HepG2 (cell line): Measurements from ENCODE around the gene SHC1. TPM values are rescaled to one million over a fixed set of nuclear protein-coding genes. Genes with fewer than 3 reads are reported as not detected.

Source experiments
- FOXJ3 ChIP-seq: sonication (generic); formaldehyde crosslinking; IDR thresholded peaks from 2 replicates; pipeline ENCODE4 v1.4.0; 2020; ENCODE audit warnings: missing genetic modification reagents, mild to moderate bottlenecking, borderline replicate concordance
- GABPA ChIP-seq, 2 experiments: IDR thresholded peaks; 2 replicates each; pipeline ENCODE4 v1.6.1; 2011 to 2016; ENCODE audit warnings: low read depth in 2 of 2, low read length in 1 of 2, missing biosample characterization in 1 of 2, missing genetic modification characterization in 1 of 2
- MED13 ChIP-seq: sonication (generic); formaldehyde crosslinking; IDR thresholded peaks from 2 replicates; pipeline ENCODE4 v1.5.0; 2020; ENCODE audit warnings: missing genetic modification reagents
- MLLT10 ChIP-seq: sonication (generic); formaldehyde crosslinking; IDR thresholded peaks from 2 replicates; pipeline ENCODE4 v1.4.0; 2020; ENCODE audit warnings: missing genetic modification reagents
- MXI1 ChIP-seq: IDR thresholded peaks from 3 replicates; pipeline ENCODE4 v1.6.1; 2012; ENCODE audit warnings: low read depth, low read length, inconsistent platforms, borderline replicate concordance
- NFE2L2 ChIP-seq: fragments of 150-350 bp; IDR thresholded peaks from 2 replicates; pipeline ENCODE4 v1.6.1; 2014; ENCODE audit warnings: low read length
- PCBP1 ChIP-seq: fragments of 200-400 bp; formaldehyde crosslinking; IDR thresholded peaks from 2 replicates; pipeline ENCODE4 v1.6.1; 2017; ENCODE audit warnings: mild to moderate bottlenecking, low read depth, low read length, borderline replicate concordance
- SP1 ChIP-seq, 2 experiments: fragments of 450-650 bp in 1 of 2; sonication (generic) in 1 of 2; formaldehyde crosslinking in 1 of 2; IDR thresholded peaks; 2 replicates each; pipeline versions ENCODE4 v1.4.0 to v1.6.1; 2016 to 2020; ENCODE audit warnings: missing genetic modification reagents in 1 of 2
- YY1 ChIP-seq: IDR thresholded peaks from 2 replicates; pipeline ENCODE4 v1.6.1; 2011; ENCODE audit warnings: low read length, low read depth, moderate library complexity, mild to moderate bottlenecking; ENCODE audit not compliant: insufficient read depth, insufficient replicate concordance
- ZBTB7B ChIP-seq: sonication (generic); formaldehyde crosslinking; IDR thresholded peaks from 2 replicates; pipeline ENCODE4 v1.4.0; 2020; ENCODE audit warnings: missing genetic modification reagents
- ZC3H4 ChIP-seq: sonication (generic); formaldehyde crosslinking; IDR thresholded peaks from 2 replicates; pipeline ENCODE4 v1.4.0; 2020; ENCODE audit warnings: missing genetic modification reagents, borderline replicate concordance
- ZNF136 ChIP-seq: sonication (generic); formaldehyde crosslinking; IDR thresholded peaks from 2 replicates; pipeline ENCODE4 v1.8.1; 2022; ENCODE audit warnings: low read depth, mild to moderate bottlenecking, moderate library complexity, missing genetic modification reagents
- ZNF3 ChIP-seq: IDR thresholded peaks from 2 replicates; pipeline ENCODE4 v1.7.0; 2017; ENCODE audit warnings: inconsistent platforms
- ZNF7 ChIP-seq: IDR thresholded peaks from 2 replicates; pipeline ENCODE4 v1.6.1; 2016; ENCODE audit warnings: missing biosample characterization, missing genetic modification reagents
- ZNF780A ChIP-seq: sonication (generic); formaldehyde crosslinking; IDR thresholded peaks from 2 replicates; pipeline ENCODE4 v1.8.0; 2022; ENCODE audit warnings: mild to moderate bottlenecking, missing genetic modification reagents, moderate library complexity
- ZNF841 ChIP-seq: sonication (generic); formaldehyde crosslinking; IDR thresholded peaks from 2 replicates; pipeline ENCODE4 v1.8.1; 2023; ENCODE audit warnings: missing genetic modification reagents, borderline replicate concordance
- ZSCAN31 ChIP-seq: sonication (generic); formaldehyde crosslinking; IDR thresholded peaks from 2 replicates; pipeline ENCODE4 v1.5.0; 2020; ENCODE audit warnings: low read depth, mild to moderate bottlenecking, missing genetic modification reagents
- polyA plus RNA-seq, 8 experiments: library from polyadenylated mRNA; depleted of rRNA in 3 of 8; stranded (reverse) in 7 of 8; unstranded in 1 of 8; fragments of >200 nt; fragmentation: Illumina TruSeq in 4 of 8; extraction: Trizol in 4 of 8; gene quantifications; 2 replicates each; pipeline versions ENCODE4 v1.2.1 to v1.2.3, GENCODE V29; 2011 to 2016; ENCODE audit warnings: low read depth in 4 of 8, missing spikeins in 1 of 8, mixed read lengths in 1 of 8; ENCODE audit not compliant: insufficient read depth in 1 of 8
- total RNA-seq, 5 experiments: library from RNA; depleted of rRNA; stranded (reverse); fragments of >200 nt; fragmentation: Illumina TruSeq; extraction: Trizol; gene quantifications; 2 replicates each; pipeline ENCODE4 v1.2.3, GENCODE V29; 2016; ENCODE audit warnings: low read depth in 1 of 5
- TF ChIP-seq, protein P1 (sequence below): sonication (generic); formaldehyde crosslinking; IDR thresholded peaks from 2 replicates; pipeline ENCODE4 v1.4.0; 2020; ENCODE audit warnings: missing genetic modification reagents, borderline replicate concordance
- TF ChIP-seq, protein P2 (sequence below): sonication (generic); formaldehyde crosslinking; IDR thresholded peaks from 2 replicates; pipeline ENCODE4 v1.8.0; 2022; ENCODE audit warnings: missing genetic modification reagents, mild to moderate bottlenecking, inconsistent platforms, borderline replicate concordance
- TF ChIP-seq, protein P3 (sequence below): sonication (generic); IDR thresholded peaks from 2 replicates; pipeline ENCODE4 v1.6.1; 2016; ENCODE audit warnings: low read depth, borderline replicate concordance
- TF ChIP-seq, protein P4 (sequence below): sonication (generic); formaldehyde crosslinking; IDR thresholded peaks from 2 replicates; pipeline ENCODE4 v1.4.0; 2020; ENCODE audit warnings: mild to moderate bottlenecking, missing genetic modification reagents
- TF ChIP-seq, protein P5 (sequence below): IDR thresholded peaks from 2 replicates; pipeline ENCODE4 v1.6.1; 2016; ENCODE audit warnings: missing compliant biosample characterization, missing genetic modification reagents, borderline replicate concordance

Gene SHC1
- total and polyA plus RNA-seq, 2 of the 13 experiments (the other 11 are each of a cell fraction or from before 2014, with no cell fraction given) = 52.0 to 137 TPM

DNA sequence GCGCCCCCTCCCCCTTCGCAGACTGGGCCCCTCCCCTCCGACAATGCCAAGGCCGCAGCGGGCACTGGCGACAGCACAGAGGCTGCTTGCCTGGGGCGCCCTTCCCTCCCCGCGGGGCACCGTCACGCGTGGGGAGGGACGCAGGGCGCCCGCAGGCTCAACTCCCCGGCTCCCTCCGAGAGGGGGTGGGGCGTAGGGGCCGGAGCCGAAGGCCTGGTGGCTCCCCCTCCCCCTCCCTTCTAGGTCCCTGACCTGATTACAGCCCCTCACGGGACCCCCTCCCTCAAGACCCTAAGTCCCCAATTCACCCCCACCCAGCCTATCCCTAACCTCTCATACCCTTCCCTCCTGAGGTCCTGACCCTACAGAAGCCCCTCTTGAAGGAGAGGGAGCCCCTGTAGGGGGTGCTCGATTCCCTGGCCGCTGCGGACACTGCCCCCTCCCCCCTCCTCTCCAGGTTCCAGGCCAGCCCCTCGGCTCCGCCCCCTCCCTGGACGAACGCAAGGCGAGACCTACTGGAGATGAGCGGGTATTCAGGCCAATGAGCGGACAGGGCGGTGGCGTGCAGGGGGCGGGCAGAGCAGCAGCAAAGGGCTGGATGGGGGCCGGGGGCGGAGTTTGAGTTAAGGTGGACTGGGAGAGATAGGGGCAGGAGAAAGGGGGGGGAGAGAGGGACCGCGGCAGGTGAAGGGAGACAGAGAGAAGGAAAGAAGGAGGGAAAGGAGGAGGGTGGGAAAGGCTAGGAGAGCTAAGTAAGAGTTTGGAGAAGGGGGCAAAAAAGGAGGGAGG lies 31.3 kb upstream of the SHC1 start (continued):
- TF ChIP-seq, protein P1, sequence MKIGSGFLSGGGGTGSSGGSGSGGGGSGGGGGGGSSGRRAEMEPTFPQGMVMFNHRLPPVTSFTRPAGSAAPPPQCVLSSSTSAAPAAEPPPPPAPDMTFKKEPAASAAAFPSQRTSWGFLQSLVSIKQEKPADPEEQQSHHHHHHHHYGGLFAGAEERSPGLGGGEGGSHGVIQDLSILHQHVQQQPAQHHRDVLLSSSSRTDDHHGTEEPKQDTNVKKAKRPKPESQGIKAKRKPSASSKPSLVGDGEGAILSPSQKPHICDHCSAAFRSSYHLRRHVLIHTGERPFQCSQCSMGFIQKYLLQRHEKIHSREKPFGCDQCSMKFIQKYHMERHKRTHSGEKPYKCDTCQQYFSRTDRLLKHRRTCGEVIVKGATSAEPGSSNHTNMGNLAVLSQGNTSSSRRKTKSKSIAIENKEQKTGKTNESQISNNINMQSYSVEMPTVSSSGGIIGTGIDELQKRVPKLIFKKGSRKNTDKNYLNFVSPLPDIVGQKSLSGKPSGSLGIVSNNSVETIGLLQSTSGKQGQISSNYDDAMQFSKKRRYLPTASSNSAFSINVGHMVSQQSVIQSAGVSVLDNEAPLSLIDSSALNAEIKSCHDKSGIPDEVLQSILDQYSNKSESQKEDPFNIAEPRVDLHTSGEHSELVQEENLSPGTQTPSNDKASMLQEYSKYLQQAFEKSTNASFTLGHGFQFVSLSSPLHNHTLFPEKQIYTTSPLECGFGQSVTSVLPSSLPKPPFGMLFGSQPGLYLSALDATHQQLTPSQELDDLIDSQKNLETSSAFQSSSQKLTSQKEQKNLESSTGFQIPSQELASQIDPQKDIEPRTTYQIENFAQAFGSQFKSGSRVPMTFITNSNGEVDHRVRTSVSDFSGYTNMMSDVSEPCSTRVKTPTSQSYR (CRISPR knock-in tag) = peak; percentile 62
- TF ChIP-seq ZNF841 (CRISPR knock-in tag) = no peak
- TF ChIP-seq ZNF136 (CRISPR knock-in tag) = no peak
- TF ChIP-seq NFE2L2 = no peak
- no peak for TF ChIP-seq MLLT10 (CRISPR knock-in tag)
- peak; percentile 47; the same call in 1 of the 2 replicates for TF ChIP-seq MED13 (CRISPR knock-in tag)
- no peak for TF ChIP-seq ZBTB7B (CRISPR knock-in tag)
- TF ChIP-seq GABPA (IDR thresholded peaks at IDR 0.05; ENCODE audit: low read depth, low read length) = no peak
- peak; percentile 52 for TF ChIP-seq GABPA (CRISPR knock-in tag; IDR thresholded peaks at IDR 0.05; ENCODE audit: low read depth)
- TF ChIP-seq ZNF780A = no peak
- TF ChIP-seq, protein P2, sequence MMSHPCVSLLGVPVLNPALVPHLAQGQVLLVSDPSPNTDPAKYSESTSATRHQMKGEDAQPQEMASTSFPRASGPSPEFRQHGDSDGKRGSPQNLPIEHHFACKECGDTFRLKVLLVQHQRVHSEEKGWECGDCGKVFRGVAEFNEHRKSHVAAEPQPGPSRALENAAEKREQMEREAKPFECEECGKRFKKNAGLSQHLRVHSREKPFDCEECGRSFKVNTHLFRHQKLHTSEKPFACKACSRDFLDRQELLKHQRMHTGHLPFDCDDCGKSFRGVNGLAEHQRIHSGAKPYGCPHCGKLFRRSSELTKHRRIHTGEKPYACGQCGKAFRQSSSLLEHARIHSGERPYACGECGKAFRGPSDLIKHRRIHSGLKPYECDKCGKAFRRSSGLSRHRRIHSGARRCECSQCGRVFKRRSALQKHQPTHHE (CRISPR knock-in tag) = no peak
- TF ChIP-seq ZNF3 (CRISPR knock-in tag) = no peak
- TF ChIP-seq, protein P3, sequence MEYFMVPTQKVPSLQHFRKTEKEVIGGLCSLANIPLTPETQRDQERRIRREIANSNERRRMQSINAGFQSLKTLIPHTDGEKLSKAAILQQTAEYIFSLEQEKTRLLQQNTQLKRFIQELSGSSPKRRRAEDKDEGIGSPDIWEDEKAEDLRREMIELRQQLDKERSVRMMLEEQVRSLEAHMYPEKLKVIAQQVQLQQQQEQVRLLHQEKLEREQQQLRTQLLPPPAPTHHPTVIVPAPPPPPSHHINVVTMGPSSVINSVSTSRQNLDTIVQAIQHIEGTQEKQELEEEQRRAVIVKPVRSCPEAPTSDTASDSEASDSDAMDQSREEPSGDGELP = no peak
- TF ChIP-seq ZSCAN31 = peak; percentile 45; the same call in 1 of the 2 replicates
- peak; percentile 11 for TF ChIP-seq YY1
- no peak for TF ChIP-seq FOXJ3
- 0 out of 2 replicates have a peak, but pooled peaks have one; percentile 41 for TF ChIP-seq PCBP1
- TF ChIP-seq MXI1 = peak; percentile 52; the same call in 1 of the 3 replicates
- TF ChIP-seq, protein P4, sequence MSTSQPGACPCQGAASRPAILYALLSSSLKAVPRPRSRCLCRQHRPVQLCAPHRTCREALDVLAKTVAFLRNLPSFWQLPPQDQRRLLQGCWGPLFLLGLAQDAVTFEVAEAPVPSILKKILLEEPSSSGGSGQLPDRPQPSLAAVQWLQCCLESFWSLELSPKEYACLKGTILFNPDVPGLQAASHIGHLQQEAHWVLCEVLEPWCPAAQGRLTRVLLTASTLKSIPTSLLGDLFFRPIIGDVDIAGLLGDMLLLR (CRISPR knock-in tag) = no peak
- TF ChIP-seq, protein P5, sequence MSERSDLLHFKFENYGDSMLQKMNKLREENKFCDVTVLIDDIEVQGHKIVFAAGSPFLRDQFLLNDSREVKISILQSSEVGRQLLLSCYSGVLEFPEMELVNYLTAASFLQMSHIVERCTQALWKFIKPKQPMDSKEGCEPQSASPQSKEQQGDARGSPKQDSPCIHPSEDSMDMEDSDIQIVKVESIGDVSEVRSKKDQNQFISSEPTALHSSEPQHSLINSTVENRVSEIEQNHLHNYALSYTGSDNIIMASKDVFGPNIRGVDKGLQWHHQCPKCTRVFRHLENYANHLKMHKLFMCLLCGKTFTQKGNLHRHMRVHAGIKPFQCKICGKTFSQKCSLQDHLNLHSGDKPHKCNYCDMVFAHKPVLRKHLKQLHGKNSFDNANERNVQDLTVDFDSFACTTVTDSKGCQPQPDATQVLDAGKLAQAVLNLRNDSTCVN (CRISPR knock-in tag) = 0 out of 2 replicates have a peak, but pooled peaks have one; percentile 1
- TF ChIP-seq ZNF7 (CRISPR knock-in tag) = no peak
- TF ChIP-seq ZC3H4 = peak; percentile 17; the same call in 1 of the 2 replicates
- no peak; the same call in 1 of the 2 replicates for TF ChIP-seq SP1 (IDR thresholded peaks at IDR 0.05)
- TF ChIP-seq SP1 (CRISPR knock-in tag; IDR thresholded peaks at IDR 0.05) = peak; percentile 87
